ENCODE data around the gene CYSLTR2. TPM values are rescaled to one million over a fixed set of nuclear protein-coding genes. Genes with fewer than 3 reads are reported as not detected.

Gene CYSLTR2
- total and polyA plus RNA-seq, 2 of the 8 experiments (the other 6 are each of a cell fraction or from before 2014, with no cell fraction given) = not detected

GRCh38 chr13:48636550-48636949 is 17.2 kb upstream of the CYSLTR2 start (continued):
- TF ChIP-seq RAD21 (IDR thresholded peaks at IDR 0.05 in 1 of 2, conservative IDR thresholded peaks at IDR 0.05 in 1 of 2; ENCODE audit: low read depth in 2 of 2, low read length in 2 of 2) (no peak), TAF1 (IDR thresholded peaks at IDR 0.05; ENCODE audit: low read depth, low read length) (no peak), CBX8 (IDR thresholded peaks at IDR 0.05; ENCODE audit: borderline replicate concordance, low read depth, low read length) (no peak), HDAC6 (IDR thresholded peaks at IDR 0.05; ENCODE audit: low read depth, low read length) (no peak), TEAD4 (IDR thresholded peaks at IDR 0.05; ENCODE audit: low read depth, low read length) (no peak), TBP (IDR thresholded peaks at IDR 0.05; ENCODE audit: low read depth, low read length) (no peak), SAP30 (IDR thresholded peaks at IDR 0.05; ENCODE audit: insufficient read depth, insufficient replicate concordance, low read length) (no peak)
